SK-N-SH treated with all-trans-retinoic acid at 6 μM for 48 hours (cell line): Measurements from ENCODE around the gene OR52E6.

Experiments used
- ATAC-seq: fragments of 200-7000 bp; cut with Tn5 transposase; 3 replicates; pipeline ENCODE4 v1.9.1; 2020; ENCODE audit warnings: mild to moderate bottlenecking, moderate library complexity
- ARNTL ChIP-seq: fragments of 450-650 bp; formaldehyde crosslinking; IDR thresholded peaks from 2 replicates; pipeline ENCODE4 v1.5.0; 2020; ENCODE audit warnings: low read depth, mild to moderate bottlenecking, moderate library complexity, borderline replicate concordance
- BACH2 ChIP-seq: fragments of 250-450 bp; sonication (Bioruptor Pico); IDR thresholded peaks from 2 replicates; pipeline ENCODE4 v1.9.0; 2021; ENCODE audit warnings: mild to moderate bottlenecking, borderline replicate concordance
- CREB5 ChIP-seq: fragments of 250-450 bp; sonication (Bioruptor Pico); IDR thresholded peaks from 2 replicates; pipeline ENCODE4 v1.5.1; 2020; ENCODE audit warnings: low read depth, mild to moderate bottlenecking, moderate library complexity
- CSDC2 ChIP-seq: fragments of 250-450 bp; sonication (Bioruptor Pico); IDR thresholded peaks from 2 replicates; pipeline ENCODE4 v1.5.0; 2020; ENCODE audit warnings: mild to moderate bottlenecking, moderate library complexity
- CSRNP3 ChIP-seq: fragments of 250-450 bp; sonication (Bioruptor Pico); IDR thresholded peaks from 2 replicates; pipeline ENCODE4 v1.5.1; 2021; ENCODE audit warnings: mild to moderate bottlenecking, moderate library complexity
- GLIS3 ChIP-seq: fragments of 250-450 bp; sonication (Bioruptor Pico); IDR thresholded peaks from 2 replicates; pipeline ENCODE4 v1.5.0; 2020; ENCODE audit warnings: mild to moderate bottlenecking, moderate library complexity
- OSR1 ChIP-seq: fragments of 250-450 bp; sonication (Bioruptor Pico); IDR thresholded peaks from 2 replicates; pipeline ENCODE4 v1.8.0; 2022; ENCODE audit warnings: moderate library complexity, mild to moderate bottlenecking, inconsistent platforms
- PATZ1 ChIP-seq: fragments of 250-450 bp; sonication (Bioruptor Pico); IDR thresholded peaks from 2 replicates; pipeline ENCODE4 v1.8.0; 2020; ENCODE audit warnings: mild to moderate bottlenecking, moderate library complexity, borderline replicate concordance
- POU6F1 ChIP-seq: fragments of 250-450 bp; sonication (Bioruptor Pico); IDR thresholded peaks from 2 replicates; pipeline ENCODE4 v1.8.0; 2021; ENCODE audit warnings: low read depth, mild to moderate bottlenecking, moderate library complexity, borderline replicate concordance
- PPARA ChIP-seq: fragments of 250-450 bp; sonication (Bioruptor Pico); IDR thresholded peaks from 2 replicates; pipeline ENCODE4 v1.5.0; 2020; ENCODE audit warnings: mild to moderate bottlenecking, borderline replicate concordance
- RARB ChIP-seq: fragments of 250-450 bp; sonication (Bioruptor Pico); IDR thresholded peaks from 2 replicates; pipeline ENCODE4 v1.8.0; 2021; ENCODE audit warnings: mild to moderate bottlenecking, moderate library complexity
- SNAI2 ChIP-seq: fragments of 250-450 bp; sonication (Bioruptor Pico); IDR thresholded peaks from 2 replicates; pipeline ENCODE4 v1.5.0; 2020; ENCODE audit warnings: mild to moderate bottlenecking, moderate library complexity
- TCF4 ChIP-seq: fragments of 250-450 bp; sonication (Bioruptor Pico); IDR thresholded peaks from 2 replicates; pipeline ENCODE4 v1.8.0; 2021; ENCODE audit warnings: mild to moderate bottlenecking, moderate library complexity, borderline replicate concordance
- TSHZ2 ChIP-seq: fragments of 250-450 bp; sonication (Bioruptor Pico); IDR thresholded peaks from 2 replicates; pipeline ENCODE4 v1.5.0; 2020; ENCODE audit warnings: mild to moderate bottlenecking, moderate library complexity
- ZFP3 ChIP-seq: fragments of 250-450 bp; sonication (Bioruptor Pico); IDR thresholded peaks from 2 replicates; pipeline ENCODE4 v1.5.0; 2020; ENCODE audit warnings: mild to moderate bottlenecking, moderate library complexity
- ZFP30 ChIP-seq: fragments of 450-650 bp; formaldehyde crosslinking; IDR thresholded peaks from 2 replicates; pipeline ENCODE4 v1.5.0; 2022; ENCODE audit warnings: mild to moderate bottlenecking, moderate library complexity
- ZNF565 ChIP-seq: fragments of 450-650 bp; formaldehyde crosslinking; conservative IDR thresholded peaks from 2 replicates; pipeline ENCODE4 v1.5.0; 2020; ENCODE audit warnings: low read depth, mild to moderate bottlenecking, moderate library complexity
- ZNF70 ChIP-seq: fragments of 450-650 bp; formaldehyde crosslinking; IDR thresholded peaks from 2 replicates; pipeline ENCODE4 v1.5.0; 2020; ENCODE audit warnings: mild to moderate bottlenecking, moderate library complexity

OR52E6 gene

GRCh38 chr11:5807580-5807979 lies 34.1 kb downstream of the OR52E6 start:
- TF ChIP-seq GLIS3 = no peak
- ATAC-seq = no peak

- TF ChIP-seq ZNF565 (CRISPR knock-in tag) = no peak
- TF ChIP-seq OSR1 (CRISPR knock-in tag) = no peak
- no peak for TF ChIP-seq POU6F1 (CRISPR knock-in tag)
- no peak for TF ChIP-seq SNAI2
- TF ChIP-seq ZNF70 (CRISPR knock-in tag) = no peak
- no peak for TF ChIP-seq ZFP3 (CRISPR knock-in tag)
- no peak for TF ChIP-seq RARB
- no peak for TF ChIP-seq TCF4 (CRISPR knock-in tag)
- no peak for TF ChIP-seq ZFP30
- TF ChIP-seq CSRNP3 (CRISPR knock-in tag) = no peak
- no peak for TF ChIP-seq GLIS3
- TF ChIP-seq TSHZ2 (CRISPR knock-in tag) = no peak
- no peak for TF ChIP-seq PATZ1 (CRISPR knock-in tag)
- no peak for TF ChIP-seq PPARA (CRISPR knock-in tag)
- no peak for TF ChIP-seq CSDC2 (CRISPR knock-in tag)
- no peak for ATAC-seq
These were observed 37.7 kb downstream of the OR52E6 start for GRCh38 chr11:5803982-5804381.

- TF ChIP-seq BACH2 (CRISPR knock-in tag) (no peak), ARNTL (CRISPR knock-in tag) (no peak), ZFP30 (no peak), ZFP3 (CRISPR knock-in tag) (no peak), CREB5 (CRISPR knock-in tag) (no peak)
- ATAC-seq = no peak
These were observed 45.2 kb downstream of the OR52E6 start for GRCh38 chr11:5796541-5796940.

GRCh38 chr11:5791165-5791564 lies 50.5 kb downstream of the OR52E6 start, which contains the start of gene OR52N1:
TSS of gene OR52N1 (minus strand) at chr11:5791265. CDS start at chr11:5788816, 2,449 bp downstream.
- TF ChIP-seq BACH2 (CRISPR knock-in tag) = no peak
- no peak for TF ChIP-seq CREB5 (CRISPR knock-in tag)
- ATAC-seq = no peak
